Effector CD8-positive, alpha-beta T cell (primary cell): ENCODE measurements around the gene NAA60.
"Not testable (repeated sequence)": the region's sequence is repeated elsewhere in the genome, so short reads cannot be mapped to it uniquely, and the experiment has no call there.

ENCODE experiments used
- DNase-seq: peaks from one replicate; lab custom pipeline; 2025; lab: John Stamatoyannopoulos, UW

The NAA60 gene

GRCh38 chr16:3482659-3483241 lies 39.3 kb downstream of the NAA60 start:
- no peak for DNase-seq

GRCh38 chr16:3484318-3485096 lies 41.0 kb downstream of the NAA60 start:
- no peak for DNase-seq

GRCh38 chr16:3485097-3485745 lies 41.7 kb downstream of the NAA60 start:
- no peak for DNase-seq

DNA sequence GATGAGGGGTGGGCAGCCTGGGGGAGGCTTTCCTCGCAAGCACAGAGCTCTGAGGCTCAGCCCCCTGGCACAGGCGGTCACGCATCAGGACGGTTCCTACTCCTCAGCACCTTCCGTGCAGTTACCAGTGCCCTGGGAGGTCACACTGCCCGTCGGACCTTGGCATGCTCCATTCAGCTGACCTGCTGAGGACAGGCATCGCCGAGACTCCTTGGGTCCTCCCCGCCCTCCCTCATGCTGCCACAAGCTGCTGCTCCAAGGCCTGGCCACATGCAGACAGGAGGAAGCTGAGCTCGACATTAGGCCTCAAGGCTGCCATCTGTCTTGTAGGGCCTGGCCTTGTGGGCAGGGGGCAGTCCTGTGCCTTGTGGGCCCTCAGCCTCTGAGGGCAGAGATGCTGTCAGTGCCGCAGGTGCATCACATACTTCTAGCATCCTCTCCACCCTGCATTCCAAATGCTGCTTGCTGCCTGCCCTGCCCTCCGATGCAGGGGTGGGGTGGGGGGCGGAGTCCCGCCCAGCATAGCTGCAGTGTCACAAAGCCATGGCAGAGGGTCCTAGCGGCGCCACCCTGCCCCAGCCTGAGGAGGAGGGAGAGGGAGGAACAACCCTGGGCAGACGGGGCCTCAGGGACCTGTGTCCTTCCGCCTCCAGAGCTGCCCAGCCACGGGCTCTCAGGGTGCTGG lies 42.5 kb downstream of the NAA60 start:
- no peak for DNase-seq

- DNase-seq: no peak
These were observed 43.2 kb downstream of the NAA60 start for GRCh38 chr16:3486506-3487215.

DNA sequence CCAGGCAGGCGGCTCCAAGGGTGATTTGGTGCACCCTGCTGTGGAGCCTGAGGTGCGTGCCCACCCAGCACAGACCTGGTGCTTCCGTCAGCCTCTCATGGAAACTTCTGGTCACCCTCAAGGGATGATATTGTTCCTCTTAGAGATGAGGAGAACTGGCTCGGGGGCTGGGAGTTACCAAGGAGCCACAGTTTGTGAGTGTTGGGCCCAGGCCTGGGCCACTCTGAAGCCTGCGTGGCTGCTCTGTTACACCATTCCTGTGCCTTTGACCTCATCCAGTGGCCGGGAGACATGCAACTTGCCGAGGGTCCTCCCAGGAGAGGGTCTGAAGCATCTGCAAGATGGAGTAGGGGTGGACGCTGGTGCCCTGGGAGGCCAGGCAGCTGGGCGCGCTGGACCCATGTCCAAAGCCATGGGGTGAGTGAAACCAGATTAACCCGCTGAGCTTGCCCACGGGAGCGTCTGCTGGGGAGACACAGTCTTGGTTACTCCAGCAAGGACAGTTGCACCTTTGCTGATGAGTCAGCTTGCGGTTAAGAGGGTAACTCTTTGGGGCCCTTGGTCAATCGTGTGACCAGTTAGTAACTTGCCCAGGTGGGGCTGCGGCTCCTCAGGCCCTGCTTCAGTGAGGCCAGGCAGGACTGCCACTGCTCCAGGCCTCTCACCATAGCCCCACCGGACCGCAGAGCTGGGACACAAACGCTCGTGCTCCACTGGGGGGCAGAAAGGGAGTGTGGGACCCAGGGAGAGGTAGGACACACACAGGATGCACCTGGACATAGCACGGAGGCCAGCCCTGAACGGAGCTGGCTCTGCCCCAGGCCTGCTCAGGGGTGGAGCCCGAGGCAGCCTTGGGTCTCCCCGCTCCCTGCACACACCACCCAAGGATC lies 44.3 kb downstream of the NAA60 start:
- DNase-seq: no peak

DNA sequence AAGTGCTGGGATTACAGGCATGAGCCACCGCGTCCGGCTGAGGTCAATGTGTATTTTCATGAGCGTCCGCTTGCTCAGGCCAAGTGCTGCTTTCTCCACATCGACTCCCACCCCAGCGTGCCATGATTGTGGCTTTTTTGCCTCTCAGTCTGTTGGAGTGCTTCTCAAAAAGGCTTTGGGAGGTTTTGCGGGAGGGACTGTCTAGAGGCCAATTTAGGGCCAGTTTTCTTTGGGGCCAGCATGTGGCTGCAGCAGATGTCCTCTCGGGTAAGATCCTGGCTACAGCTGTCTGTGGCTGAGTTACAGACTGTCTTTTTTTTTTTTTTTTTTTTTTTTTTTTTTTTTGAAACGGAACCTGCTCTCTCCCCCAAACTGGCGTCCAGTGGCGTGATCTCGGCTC lies 45.3 kb downstream of the NAA60 start:
- DNase-seq: no peak

DNA sequence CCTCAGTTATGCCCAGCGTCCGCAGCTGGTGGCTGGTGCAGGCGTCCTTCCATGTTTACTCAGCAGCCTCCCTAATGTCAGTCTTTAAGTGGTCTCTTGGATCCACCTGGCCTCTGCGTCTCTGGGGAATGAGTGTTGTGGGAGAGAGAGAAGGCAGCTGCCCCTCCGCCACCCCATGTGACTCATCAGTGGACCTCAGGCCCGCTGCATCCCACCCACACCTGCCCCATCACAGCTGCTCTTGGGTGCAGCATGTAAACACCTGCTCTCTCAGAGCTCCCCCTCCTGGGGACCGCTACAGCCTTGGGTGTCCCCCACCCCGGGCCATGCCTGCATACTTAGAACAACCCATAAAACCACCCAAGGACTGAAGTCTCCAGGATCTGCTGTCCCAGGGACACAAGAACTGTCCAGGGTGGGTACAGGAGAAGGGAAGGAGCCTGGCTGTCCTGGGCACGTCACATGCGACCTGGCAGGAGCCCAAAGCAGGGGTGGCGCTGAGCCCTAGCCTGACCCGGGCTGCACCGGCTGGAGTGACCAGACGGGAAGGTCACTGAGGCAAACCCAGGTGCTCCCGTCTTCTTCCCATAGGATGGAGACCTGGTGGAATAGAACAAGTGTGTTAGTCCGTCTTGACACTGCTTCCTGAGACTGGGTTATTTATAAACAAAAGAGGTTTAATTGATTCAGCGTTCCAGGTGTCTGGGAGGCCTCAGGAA lies 47.6 kb downstream of the NAA60 start:
- no peak for DNase-seq

DNA sequence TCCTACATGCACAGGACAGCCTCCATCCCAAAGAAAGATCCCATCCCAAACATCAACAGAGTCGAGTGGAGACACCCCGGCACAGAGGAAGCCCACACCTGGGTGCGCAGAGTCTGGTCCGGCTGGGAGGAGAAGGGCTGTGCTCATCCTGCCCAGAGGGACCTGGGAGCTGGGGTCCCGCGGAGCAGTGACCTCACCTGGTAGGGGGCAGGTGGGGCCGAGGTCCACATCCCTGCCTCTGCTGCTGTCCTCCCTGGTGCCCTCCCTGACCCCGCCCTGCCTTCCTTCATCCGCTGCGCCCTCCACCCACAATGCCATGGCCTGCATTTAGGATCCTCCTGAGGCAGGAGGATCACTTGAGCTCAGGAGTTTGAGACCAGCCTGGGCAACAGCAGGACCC lies 48.9 kb downstream of the NAA60 start:
- DNase-seq: no peak

DNA sequence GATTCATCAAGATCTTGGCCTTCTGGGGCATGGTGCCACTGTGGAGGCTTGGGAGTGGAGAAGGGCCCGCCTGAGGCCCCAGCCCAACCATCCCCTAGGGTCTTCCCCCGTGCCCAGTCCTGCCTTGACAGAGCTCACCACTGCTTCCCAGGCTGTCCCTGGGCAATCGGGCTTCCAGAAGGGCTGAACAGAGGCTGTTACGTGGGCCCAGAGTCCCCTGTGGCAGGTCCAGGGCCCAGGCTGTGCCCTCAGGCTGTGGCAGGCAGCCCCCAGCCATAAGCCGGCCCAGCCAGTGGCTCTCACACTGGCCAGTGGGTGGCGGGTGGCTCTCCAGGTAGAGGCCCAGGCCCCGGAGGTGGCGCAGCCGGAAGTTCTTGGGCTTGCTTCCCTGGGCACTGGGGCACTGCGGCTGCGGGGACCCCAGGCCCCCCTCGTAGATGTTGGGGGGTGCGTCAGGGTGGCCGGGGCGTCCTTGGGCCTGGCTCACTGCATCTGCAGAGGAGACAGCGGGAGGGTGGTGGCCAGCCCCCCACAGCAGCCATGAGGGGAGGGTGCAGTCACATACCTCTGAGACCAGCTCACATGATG lies 51.0 kb downstream of the NAA60 start:
- DNase-seq: no peak

DNA sequence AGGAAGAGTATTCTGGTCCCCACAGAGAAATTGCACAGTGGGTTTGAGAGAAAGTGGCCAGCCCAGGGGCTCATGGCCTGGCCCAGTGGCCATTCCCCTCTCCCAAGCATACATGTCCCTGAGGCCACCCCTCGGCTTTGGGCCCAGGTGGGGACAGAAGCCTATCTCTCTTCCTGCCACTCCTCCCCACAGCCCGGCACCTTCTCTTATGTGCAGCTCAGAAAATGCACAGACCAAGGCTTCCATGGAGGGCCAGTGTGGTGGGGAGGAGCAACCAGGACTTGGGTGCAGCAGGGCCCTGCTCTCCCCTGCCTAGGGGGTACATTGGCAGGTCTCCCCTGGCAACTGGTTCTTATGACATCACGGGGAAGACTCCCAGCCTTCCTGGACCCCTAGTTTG lies 51.7 kb downstream of the NAA60 start, which contains the start of gene C16orf90:
Gene C16orf90, minus strand, starts transcription at position 314 of the 400 bp plus-strand sequence. Its CDS starts 68 bp downstream, at position 246.
- no peak for DNase-seq

DNA sequence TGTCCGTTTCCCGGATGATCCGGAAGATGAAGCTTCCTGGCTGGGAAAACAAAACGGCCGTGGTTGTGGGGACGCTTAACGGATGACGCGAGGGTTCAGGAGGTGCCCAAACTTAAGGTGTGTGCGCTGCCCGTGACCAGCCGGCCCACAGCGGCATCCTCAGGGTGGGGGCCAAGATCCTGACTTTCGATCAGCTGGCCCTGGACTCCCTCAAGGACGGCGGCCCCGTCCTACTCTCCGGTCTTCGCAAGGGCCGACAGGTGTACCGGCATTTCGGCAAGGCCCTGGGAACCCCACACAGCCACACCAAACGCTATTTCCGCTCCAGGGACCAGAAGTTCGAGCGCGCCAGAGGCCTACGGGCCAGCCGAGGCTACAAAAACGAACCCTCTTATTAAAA lies 52.9 kb downstream of the NAA60 start:
- DNase-seq: no peak

DNA sequence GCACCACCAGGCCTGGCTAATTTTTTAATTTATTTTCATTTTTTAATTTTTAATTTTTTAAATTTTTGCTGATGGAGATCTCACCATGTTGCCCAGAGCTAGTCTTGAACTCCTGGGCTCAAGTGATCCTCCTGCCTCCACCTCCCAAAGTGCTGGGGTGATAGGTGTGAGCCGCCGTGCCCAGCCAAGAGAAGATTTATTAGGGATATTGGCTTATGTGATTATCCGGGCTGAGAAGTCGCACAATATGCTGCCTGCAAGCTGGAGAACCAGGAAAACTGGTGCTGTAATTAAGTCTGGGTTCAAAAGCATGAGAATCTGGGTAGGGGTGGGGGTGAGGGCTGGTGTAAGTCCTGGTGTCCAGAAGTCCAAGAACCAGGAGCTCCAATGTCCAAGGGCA lies 54.3 kb downstream of the NAA60 start:
- no peak for DNase-seq

DNA sequence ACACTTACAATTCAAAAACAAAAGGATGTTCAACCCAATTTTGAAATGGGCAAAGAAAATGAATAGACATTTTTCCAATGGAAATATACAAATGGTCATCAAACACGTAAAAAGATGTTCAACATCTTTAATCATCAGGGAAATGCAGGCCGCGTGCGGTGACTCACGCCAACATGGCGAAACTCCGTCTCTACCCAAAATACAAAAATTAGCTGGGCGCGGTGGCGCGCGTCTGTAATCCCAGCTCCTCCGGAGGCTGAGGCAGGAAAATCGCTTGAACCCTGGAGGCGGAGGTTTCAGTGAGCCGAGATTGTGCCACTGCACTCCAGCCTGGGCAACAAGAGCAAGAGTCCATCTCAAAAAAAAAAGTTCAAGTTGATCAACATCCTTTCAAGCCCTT lies 55.5 kb downstream of the NAA60 start:
- DNase-seq: no peak

GRCh38 chr16:3501412-3501761 lies 57.9 kb downstream of the NAA60 start:
- DNase-seq: not testable (repeated sequence)

- DNase-seq: no peak
These were observed 58.4 kb downstream of the NAA60 start for GRCh38 chr16:3501783-3502400.

GRCh38 chr16:3503523-3503922 lies 60.0 kb downstream of the NAA60 start:
- no peak for DNase-seq

DNA sequence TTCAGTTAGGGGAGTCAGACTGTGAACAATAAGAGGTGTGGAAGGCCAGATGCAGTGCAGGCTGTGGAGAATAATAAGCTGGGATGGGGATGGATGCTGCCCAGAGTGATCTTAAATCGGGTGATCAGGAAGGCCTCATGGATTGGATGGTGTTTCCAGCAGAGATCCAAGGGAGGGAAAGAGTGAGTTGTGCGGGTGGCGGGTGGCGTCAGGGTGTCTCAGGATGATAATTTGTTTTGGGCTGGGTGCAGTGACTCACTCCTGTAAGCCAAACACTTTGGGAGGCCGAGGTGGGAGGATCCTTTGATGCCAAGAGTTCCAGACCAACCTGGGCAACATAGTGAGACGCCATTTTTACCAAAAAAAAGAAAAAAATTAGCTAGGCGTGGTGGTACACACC lies 65.3 kb downstream of the NAA60 start:
- no peak for DNase-seq

GRCh38 chr16:3509470-3509928 lies 66.0 kb downstream of the NAA60 start:
- peak; percentile 47 for DNase-seq
